ENCODE measurements around the gene ATL2.
"Not testable (repeated sequence)": the region's sequence is repeated elsewhere in the genome, so short reads cannot be mapped to it uniquely, and the experiment has no call there.

The ATL2 gene

GRCh38 chr2:38327580-38327979 is 49.5 kb downstream of the ATL2 start:
- DNase-seq (ENCODE audit: low spot score): no peak

DNA sequence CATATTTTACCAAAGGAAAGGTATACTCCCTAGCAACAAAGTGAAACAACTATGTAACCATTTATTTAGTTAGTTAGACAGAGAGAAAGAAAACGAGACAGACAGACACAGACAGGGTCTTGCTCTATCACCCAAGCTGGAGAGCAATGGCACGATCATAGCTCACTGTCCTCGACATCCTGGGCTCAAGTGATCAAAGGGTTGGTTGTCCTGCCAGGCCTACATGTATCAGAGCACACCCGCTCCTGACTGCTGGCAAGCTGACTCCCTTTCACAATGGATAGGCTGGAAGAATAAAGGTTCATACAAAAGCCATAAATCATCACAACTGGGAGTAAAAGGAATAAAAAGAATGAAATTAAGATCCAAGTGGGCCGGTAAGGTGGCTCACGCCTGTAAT is 53.5 kb downstream of the ATL2 start:
- no peak for DNase-seq (ENCODE audit: low spot score)

GRCh38 chr2:38322224-38322914 is 54.7 kb downstream of the ATL2 start:
- DNase-seq (ENCODE audit: low spot score): no peak

- not testable (repeated sequence) for DNase-seq (ENCODE audit: low spot score)
Measured at GRCh38 chr2:38319240-38319639, 57.8 kb downstream of the ATL2 start.

DNA sequence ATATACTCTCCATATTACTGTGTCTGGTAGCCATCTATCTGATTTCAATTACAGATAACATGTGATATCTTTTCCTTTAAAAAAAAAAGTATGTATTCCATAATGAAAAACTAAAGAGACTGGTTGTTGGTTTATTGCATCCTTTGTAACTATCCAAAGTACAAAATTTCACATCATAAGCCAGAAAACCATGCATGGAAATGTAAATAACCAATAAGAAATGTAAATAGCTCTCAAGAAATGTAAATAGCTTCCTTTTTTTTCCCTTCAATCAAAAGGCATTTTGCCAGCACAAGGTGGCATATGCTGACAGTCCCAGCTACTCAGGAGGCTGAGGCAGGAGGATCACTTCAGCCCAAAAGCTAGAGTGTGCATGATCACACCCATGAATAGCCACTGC is 59.3 kb downstream of the ATL2 start:
- no peak for DNase-seq (ENCODE audit: low spot score)

DNA sequence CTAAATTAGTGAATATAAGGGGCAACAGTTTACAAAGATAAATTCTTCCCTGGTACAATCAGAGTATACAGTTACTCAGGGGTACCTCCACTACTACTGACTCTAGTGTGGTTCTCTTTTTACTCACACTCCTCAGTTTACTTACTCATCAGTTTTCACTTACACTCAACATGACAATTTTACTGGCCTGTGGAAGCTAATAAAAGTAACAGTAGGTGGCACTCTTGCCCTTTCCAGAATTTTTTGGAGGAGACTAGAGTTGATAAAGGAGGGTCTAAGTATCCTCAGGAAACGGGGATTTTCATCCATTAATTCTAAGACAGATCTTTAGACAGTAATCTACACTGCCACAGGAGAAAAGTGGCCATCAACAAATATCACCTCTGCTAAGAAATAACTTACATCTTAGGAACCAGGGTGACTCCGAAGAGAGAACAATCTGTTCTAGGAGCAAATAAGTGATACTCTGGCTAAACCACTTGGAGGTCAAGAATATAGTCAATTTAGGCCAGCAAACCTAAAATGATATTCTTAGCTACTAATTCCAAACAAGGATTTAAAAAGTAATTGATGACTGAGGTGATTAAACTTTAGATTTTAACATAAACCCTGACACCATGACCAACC is 61.3 kb downstream of the ATL2 start:
- peak; percentile 66 for DNase-seq (ENCODE audit: low spot score)

DNA sequence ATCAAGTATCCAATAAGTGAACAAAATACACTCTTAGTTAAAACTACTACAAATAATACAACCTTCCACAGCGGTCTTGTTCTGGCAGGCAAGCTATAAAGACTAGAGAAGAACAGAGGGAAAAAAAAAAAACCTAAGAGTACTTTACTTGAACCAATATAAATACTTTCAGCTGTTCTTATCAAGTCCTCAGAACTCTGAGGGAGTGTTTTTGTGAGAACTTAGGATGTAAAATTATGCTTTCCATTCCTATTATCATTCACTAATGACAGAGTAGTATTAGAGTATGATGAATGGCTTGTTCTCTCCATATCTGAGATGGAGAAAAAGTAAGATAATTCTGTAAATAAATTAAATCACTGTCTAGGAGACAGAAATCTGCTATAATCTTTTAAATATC is 68.3 kb downstream of the ATL2 start:
- DNase-seq (ENCODE audit: low spot score): no peak

GRCh38 chr2:38301969-38302702 is 74.9 kb downstream of the ATL2 start:
- DNase-seq (ENCODE audit: low spot score): peak; percentile 7

GRCh38 chr2:38301340-38301968 is 75.6 kb downstream of the ATL2 start:
- DNase-seq (ENCODE audit: low spot score): no peak

- no peak for DNase-seq (ENCODE audit: low spot score)
Measured at GRCh38 chr2:38298539-38298938, 78.5 kb downstream of the ATL2 start.

DNA sequence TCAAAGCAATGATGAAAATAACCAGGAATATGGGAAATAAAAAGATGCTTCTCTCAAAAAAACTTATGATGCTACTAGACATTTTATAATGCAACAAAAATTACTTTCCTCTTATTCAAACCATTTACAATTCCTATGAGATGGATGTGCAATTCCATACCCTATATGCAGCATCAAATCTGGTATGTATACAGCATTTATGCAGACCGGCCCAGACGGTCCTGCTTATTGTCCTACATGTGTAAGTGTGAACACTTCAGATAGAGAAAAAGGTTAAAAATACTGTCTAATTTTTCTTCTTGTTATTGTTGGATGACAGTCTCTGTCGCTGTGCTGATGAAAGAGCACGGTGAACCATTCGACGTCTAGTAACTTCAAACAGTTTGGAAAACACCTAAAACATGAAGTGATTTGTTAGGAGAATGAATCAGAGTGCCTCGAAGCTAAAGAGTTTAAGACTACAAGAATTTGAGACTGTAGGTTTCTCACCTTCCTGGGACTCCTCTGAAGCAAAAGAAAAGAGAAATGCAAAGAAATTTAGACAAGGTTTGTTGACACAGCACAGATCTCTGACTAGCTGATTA is 80.8 kb downstream of the ATL2 start:
- no peak for DNase-seq (ENCODE audit: low spot score)

DNA sequence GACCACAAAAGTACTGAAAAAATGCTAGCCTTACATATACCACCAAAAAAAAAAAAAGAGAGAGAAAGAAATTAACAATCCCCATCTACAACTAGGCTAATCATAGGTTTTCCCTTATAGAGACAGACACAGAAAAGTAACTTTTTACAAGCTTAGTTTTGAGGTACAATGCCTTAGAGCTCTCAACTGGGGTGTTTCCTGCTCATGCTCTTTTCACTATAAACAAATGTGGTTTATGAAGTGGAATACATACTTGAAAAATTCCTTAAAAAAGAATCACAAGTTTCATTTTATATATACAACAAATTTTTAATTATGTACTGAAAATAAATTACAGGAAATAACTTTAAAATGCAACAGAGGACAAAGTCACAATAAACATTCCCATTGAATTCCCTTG is 82.5 kb downstream of the ATL2 start:
- DNase-seq (ENCODE audit: low spot score): no peak

- no peak for DNase-seq (ENCODE audit: low spot score)
Measured at GRCh38 chr2:38293152-38293865, 83.8 kb downstream of the ATL2 start.

- no peak for DNase-seq (ENCODE audit: low spot score)
Measured at GRCh38 chr2:38290332-38290731, 86.7 kb downstream of the ATL2 start.

GRCh38 chr2:38284971-38285370 is 92.1 kb downstream of the ATL2 start:
- no peak for DNase-seq (ENCODE audit: low spot score)

DNA sequence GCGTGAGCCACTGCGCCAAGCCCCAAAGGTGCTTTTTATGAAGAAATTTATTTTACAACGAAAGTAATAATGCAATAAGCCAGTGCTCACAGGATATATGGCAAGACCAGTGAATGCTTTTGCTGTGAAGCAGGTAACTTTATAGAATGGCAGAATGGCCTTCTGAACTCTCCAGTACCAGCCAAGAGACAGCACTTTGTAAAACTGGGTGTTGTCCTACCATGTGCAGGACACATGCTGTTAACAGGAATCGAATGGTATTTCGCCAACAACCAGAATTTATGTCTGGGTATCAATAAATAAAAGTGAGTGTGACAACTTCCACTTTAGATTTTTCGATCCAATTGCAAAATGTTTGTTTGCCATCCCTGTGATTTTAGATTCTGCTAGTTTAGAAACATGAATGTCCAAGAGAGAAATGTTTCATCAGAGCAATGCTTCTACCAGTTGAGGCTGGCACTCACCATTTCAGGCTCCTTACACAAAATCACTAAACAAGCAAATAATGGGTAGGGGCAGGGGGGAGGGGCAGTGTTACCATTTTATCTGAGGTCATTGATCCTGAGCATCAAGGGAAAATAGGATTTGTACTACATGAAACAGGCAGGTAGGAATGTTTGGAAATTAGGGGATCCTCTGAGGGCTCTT is 95.9 kb downstream of the ATL2 start:
- DNase-seq (ENCODE audit: low spot score): no peak

DNA sequence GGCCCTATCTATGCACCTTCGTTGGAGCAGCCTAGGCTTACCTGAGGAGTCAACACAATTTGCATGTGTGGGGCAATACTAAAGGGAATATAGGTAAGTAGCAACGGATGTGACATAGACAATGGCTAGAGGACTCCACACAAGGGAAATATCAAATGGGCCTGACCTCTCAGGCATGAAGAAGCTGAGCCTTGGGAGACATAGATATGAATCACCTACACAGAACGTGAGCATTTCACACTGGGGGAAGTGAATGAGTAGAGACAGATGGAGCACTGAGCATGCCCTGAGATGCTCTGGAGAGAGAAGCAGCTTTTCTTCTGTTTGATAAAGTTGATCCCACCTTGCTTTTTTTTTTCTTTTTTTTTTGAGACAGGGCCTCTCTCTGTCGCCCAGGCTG is 97.9 kb downstream of the ATL2 start:
- no peak for DNase-seq (ENCODE audit: low spot score)

DNA sequence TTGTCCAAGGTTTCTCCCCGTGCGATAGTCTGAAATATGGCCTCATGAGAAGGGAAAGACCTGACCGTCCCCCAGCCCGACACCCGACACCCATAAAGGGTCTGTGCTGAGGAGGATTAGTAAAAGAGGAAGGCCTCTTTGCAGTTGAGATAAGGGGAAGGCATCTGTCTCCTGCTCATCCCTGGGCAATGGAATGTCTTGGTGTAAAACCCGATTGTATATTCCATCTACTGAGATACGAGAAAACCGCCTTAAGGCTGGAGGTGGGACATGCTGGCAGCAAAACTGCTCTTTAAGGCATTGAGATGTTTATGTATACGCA is 99.0 kb downstream of the ATL2 start:
- not testable (repeated sequence) for DNase-seq (ENCODE audit: low spot score)

- no peak for DNase-seq (ENCODE audit: low spot score)
Measured at GRCh38 chr2:38277245-38278116, 99.6 kb downstream of the ATL2 start.

Data from RKO (cell line).